ENCODE measurements around the gene PIEZO2. TPM values are rescaled to one million over a fixed set of nuclear protein-coding genes. Genes with fewer than 3 reads are reported as not detected.

The PIEZO2 gene
- polyA plus RNA-seq, 1 donor from 2014 or later, result 0.30 TPM

DNA sequence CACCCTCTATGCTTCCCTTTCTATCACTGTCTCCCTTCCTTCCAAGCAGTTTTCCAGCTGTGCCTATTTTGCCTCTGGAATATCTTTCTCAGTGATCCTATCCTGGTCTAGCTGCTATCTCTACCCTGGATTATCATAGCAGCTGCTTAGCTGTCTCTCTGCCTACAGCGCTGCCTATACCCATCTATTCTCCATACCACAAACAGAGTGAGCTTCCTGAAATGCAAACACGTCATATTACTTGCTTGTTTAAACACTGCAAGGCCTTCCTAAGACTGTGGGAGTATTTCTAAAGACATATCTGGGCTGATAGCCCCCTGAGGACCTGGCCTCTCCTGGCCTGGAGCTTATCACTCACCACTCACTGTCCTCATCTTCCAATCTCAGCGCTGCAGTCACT, 403.4 kb downstream of the PIEZO2 start:
- no peak overlapping the region for H2AFZ ChIP-seq (ENCODE audit: low read depth, low read length)
- no peaks in the 10 kb centered on the region for H3F3A ChIP-seq (ENCODE audit: insufficient read depth, low read length, poor library complexity, severe bottlenecking)
- H3K4me3 ChIP-seq (ENCODE audit: low read length), result no peak overlapping the region
- no peaks in the 10 kb centered on the region for H3K79me2 ChIP-seq (replicated peaks; ENCODE audit: insufficient read depth, low read length)
- H3K27ac ChIP-seq (ENCODE audit: low read length), result no peak overlapping the region
- no peaks in the 10 kb centered on the region for H3K27me3 ChIP-seq (ENCODE audit: insufficient read depth, low read depth, low read length)
- H3K9ac ChIP-seq (ENCODE audit: low read length), result no peak overlapping the region
- H3K9me2 ChIP-seq (ENCODE audit: insufficient read depth, low read length), result no peaks in the 10 kb centered on the region
- no peak overlapping the region for H3K4me2 ChIP-seq (ENCODE audit: low read length)
- H4K20me1 ChIP-seq (ENCODE audit: insufficient read depth), result no peaks in the 10 kb centered on the region
- H3K9me3 ChIP-seq (ENCODE audit: low read length), result no peaks in the 10 kb centered on the region
- no peak for TF ChIP-seq EZH2 (IDR thresholded peaks at IDR 0.05; ENCODE audit: borderline replicate concordance, insufficient read depth, low read length, poor library complexity, severe bottlenecking)
- no peaks in the 10 kb centered on the region for H3K36me3 ChIP-seq (ENCODE audit: insufficient read depth, low read length)

- Histone ChIP-seq H3K4me3 (ENCODE audit: low read length) (no peak overlapping the region), H3K4me2 (ENCODE audit: low read length) (no peak overlapping the region), H3K9ac (ENCODE audit: low read length) (no peak overlapping the region), H3K27me3 (ENCODE audit: insufficient read depth, low read depth, low read length) (no peaks in the 10 kb centered on the region), H4K20me1 (ENCODE audit: insufficient read depth) (no peaks in the 10 kb centered on the region), H3K27ac (ENCODE audit: low read length) (no peak overlapping the region), H3K36me3 (ENCODE audit: insufficient read depth, low read length) (no peaks in the 10 kb centered on the region), H2AFZ (ENCODE audit: low read depth, low read length) (no peak overlapping the region), H3K9me3 (ENCODE audit: low read length) (no peaks in the 10 kb centered on the region), H3K79me2 (replicated peaks; ENCODE audit: insufficient read depth, low read length) (no peaks in the 10 kb centered on the region), H3F3A (ENCODE audit: insufficient read depth, low read length, poor library complexity, severe bottlenecking) (no peaks in the 10 kb centered on the region), H3K9me2 (ENCODE audit: insufficient read depth, low read length) (no peaks in the 10 kb centered on the region)
- TF ChIP-seq POLR2AphosphoS5 (IDR thresholded peaks at IDR 0.05) (no peak), EP300 (conservative IDR thresholded peaks at IDR 0.05; ENCODE audit: poor library complexity, severe bottlenecking) (no peak), CTCF (IDR thresholded peaks at IDR 0.05; ENCODE audit: poor library complexity, severe bottlenecking) (no peak), SMC3 (conservative IDR thresholded peaks at IDR 0.05; ENCODE audit: poor library complexity) (no peak)
- TF ChIP-seq, protein P1, sequence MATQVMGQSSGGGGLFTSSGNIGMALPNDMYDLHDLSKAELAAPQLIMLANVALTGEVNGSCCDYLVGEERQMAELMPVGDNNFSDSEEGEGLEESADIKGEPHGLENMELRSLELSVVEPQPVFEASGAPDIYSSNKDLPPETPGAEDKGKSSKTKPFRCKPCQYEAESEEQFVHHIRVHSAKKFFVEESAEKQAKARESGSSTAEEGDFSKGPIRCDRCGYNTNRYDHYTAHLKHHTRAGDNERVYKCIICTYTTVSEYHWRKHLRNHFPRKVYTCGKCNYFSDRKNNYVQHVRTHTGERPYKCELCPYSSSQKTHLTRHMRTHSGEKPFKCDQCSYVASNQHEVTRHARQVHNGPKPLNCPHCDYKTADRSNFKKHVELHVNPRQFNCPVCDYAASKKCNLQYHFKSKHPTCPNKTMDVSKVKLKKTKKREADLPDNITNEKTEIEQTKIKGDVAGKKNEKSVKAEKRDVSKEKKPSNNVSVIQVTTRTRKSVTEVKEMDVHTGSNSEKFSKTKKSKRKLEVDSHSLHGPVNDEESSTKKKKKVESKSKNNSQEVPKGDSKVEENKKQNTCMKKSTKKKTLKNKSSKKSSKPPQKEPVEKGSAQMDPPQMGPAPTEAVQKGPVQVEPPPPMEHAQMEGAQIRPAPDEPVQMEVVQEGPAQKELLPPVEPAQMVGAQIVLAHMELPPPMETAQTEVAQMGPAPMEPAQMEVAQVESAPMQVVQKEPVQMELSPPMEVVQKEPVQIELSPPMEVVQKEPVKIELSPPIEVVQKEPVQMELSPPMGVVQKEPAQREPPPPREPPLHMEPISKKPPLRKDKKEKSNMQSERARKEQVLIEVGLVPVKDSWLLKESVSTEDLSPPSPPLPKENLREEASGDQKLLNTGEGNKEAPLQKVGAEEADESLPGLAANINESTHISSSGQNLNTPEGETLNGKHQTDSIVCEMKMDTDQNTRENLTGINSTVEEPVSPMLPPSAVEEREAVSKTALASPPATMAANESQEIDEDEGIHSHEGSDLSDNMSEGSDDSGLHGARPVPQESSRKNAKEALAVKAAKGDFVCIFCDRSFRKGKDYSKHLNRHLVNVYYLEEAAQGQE (IDR thresholded peaks at IDR 0.05; ENCODE audit: borderline replicate concordance), result no peak
Observed at GRCh38 chr18:10745219-10745618, 404.1 kb downstream of the PIEZO2 start.

GRCh38 chr18:10743766-10744165, 405.6 kb downstream of the PIEZO2 start:
- Histone ChIP-seq H3K36me3 (ENCODE audit: insufficient read depth, low read length) (no peaks in the 10 kb centered on the region), H3K27ac (ENCODE audit: low read length) (no peak overlapping the region), H3F3A (ENCODE audit: insufficient read depth, low read length, poor library complexity, severe bottlenecking) (no peaks in the 10 kb centered on the region), H3K9ac (ENCODE audit: low read length) (no peak overlapping the region), H3K4me2 (ENCODE audit: low read length) (no peak overlapping the region), H4K20me1 (ENCODE audit: insufficient read depth) (no peaks in the 10 kb centered on the region), H3K9me3 (ENCODE audit: low read length) (no peaks in the 10 kb centered on the region), H3K9me2 (ENCODE audit: insufficient read depth, low read length) (no peaks in the 10 kb centered on the region), H3K27me3 (ENCODE audit: insufficient read depth, low read depth, low read length) (no peaks in the 10 kb centered on the region), H3K4me3 (ENCODE audit: low read length) (no peak overlapping the region), H2AFZ (ENCODE audit: low read depth, low read length) (no peak overlapping the region), H3K79me2 (replicated peaks; ENCODE audit: insufficient read depth, low read length) (no peaks in the 10 kb centered on the region)
- TF ChIP-seq EP300 (conservative IDR thresholded peaks at IDR 0.05; ENCODE audit: poor library complexity, severe bottlenecking), result no peak
- no peak for TF ChIP-seq EZH2 (IDR thresholded peaks at IDR 0.05; ENCODE audit: borderline replicate concordance, insufficient read depth, low read length, poor library complexity, severe bottlenecking)
- no peak for TF ChIP-seq CTCF (IDR thresholded peaks at IDR 0.05; ENCODE audit: poor library complexity, severe bottlenecking)
- TF ChIP-seq SMC3 (conservative IDR thresholded peaks at IDR 0.05; ENCODE audit: poor library complexity), result no peak
- no peak for TF ChIP-seq POLR2AphosphoS5 (IDR thresholded peaks at IDR 0.05)
- TF ChIP-seq RAD21 (conservative IDR thresholded peaks at IDR 0.05), result no peak
- TF ChIP-seq, protein P1 (IDR thresholded peaks at IDR 0.05; ENCODE audit: borderline replicate concordance), result no peak
- TF ChIP-seq MXI1 (conservative IDR thresholded peaks at IDR 0.05; ENCODE audit: poor library complexity, severe bottlenecking), result no peak
- TF ChIP-seq TAF1 (IDR thresholded peaks at IDR 0.05; ENCODE audit: low read depth), result no peak
